ENCODE results near the gene RAB40B. TPM values are rescaled to one million over a fixed set of nuclear protein-coding genes. Genes with fewer than 3 reads are reported as not detected.

RAB40B gene
- polyA plus RNA-seq, 1 experiment = 9.4 TPM

DNA sequence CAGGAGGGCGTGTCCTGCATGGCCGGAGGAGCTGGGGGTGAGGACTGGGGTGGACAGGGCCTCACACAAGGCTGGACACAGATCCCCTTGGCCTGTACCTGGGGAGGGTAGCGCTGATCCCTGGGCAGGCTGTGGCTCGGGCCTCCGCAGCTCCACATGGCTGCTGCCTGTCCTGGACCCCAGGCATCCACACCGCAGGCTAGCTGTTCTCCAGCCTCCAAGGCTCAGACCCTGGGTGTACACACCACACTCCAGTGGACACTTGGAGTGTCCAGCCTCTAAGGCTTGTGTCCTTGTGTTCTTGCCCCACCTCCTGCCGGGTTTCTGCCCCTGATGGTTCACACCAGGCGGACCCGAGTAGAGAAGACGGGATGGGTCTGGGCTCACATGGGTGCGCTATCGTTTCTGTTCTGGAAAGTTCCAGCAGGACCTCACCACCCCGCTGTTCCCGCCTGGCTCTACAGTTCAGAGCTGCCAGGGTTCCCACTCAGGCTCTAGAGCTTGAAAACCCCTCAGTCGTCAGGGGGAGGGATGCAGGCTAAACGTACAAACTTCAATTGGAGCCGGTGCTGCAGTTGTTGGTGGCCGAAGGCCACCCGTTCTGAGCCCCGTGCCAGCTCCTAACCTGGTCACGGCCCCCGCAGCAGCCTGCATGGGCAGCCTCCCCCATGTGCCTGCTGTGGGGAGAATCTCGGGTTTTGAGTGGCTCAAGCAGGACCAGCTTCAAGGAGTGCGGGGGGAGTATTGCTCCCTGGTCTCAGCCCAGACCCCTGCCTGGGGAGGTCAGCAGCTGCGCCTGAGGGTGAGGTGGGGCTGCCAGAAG, 11.4 kb upstream of the RAB40B start:
- TF ChIP-seq, protein P1, sequence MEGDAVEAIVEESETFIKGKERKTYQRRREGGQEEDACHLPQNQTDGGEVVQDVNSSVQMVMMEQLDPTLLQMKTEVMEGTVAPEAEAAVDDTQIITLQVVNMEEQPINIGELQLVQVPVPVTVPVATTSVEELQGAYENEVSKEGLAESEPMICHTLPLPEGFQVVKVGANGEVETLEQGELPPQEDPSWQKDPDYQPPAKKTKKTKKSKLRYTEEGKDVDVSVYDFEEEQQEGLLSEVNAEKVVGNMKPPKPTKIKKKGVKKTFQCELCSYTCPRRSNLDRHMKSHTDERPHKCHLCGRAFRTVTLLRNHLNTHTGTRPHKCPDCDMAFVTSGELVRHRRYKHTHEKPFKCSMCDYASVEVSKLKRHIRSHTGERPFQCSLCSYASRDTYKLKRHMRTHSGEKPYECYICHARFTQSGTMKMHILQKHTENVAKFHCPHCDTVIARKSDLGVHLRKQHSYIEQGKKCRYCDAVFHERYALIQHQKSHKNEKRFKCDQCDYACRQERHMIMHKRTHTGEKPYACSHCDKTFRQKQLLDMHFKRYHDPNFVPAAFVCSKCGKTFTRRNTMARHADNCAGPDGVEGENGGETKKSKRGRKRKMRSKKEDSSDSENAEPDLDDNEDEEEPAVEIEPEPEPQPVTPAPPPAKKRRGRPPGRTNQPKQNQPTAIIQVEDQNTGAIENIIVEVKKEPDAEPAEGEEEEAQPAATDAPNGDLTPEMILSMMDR (IDR thresholded peaks at IDR 0.05; ENCODE audit: insufficient read depth, low read depth, low read length) = no peak
- no peak overlapping the region for H3K4me3 ChIP-seq (ENCODE audit: low read depth, low read length)
- DNase-seq (ENCODE audit: low read depth) = no peak
- POLR2A ChIA-PET = no interaction called here
- CTCF ChIA-PET = interaction anchor here (0.6 kb wide), 2 partner anchors 54 to 387 kb away, joined by 3 read pairs; no protein-coding TSS in a partner anchor
- H3K36me3 ChIP-seq (ENCODE audit: control insufficient read depth, insufficient read depth, low read length) = no peaks in the 10 kb centered on the region
- H3K27me3 ChIP-seq (ENCODE audit: control insufficient read depth, insufficient read depth, low read length) = no peaks in the 10 kb centered on the region

DNA sequence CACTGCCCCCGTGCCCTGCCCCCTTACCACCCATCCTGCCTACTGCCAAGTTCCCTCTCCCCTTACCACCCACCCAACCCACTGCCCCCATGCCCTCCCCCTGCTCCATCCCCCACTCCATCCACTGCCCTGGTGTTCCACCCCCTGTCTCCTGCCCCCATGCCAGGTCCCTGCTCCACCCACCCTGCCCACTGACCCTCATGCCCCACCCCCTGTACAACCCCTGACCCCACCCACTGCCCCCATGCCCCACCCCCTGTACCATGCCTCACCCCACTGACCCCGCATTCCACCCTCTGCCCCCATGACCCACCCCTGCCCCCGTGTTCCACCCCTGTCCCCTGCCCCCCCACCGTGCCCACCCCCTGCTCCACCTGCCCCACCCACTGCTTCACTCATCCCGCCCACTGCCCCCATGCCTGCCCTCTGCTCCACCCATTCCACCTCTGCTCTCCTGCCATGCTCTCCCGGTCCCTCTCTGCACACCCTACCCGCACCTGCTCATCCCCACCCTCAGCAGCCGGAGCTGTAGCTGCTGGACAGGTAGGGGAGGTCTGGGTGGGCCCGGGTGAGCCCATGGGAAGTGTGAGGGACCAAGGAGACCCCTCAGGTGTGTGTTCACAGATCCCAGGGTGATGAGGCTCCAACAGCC, 10.7 kb upstream of the RAB40B start:
- no peak overlapping the region for H3K4me3 ChIP-seq (ENCODE audit: low read depth, low read length)
- TF ChIP-seq, protein P1 (IDR thresholded peaks at IDR 0.05; ENCODE audit: insufficient read depth, low read depth, low read length) = no peak
- DNase-seq (ENCODE audit: low read depth) = no peak
- H3K36me3 ChIP-seq (ENCODE audit: control insufficient read depth, insufficient read depth, low read length) = no peaks in the 10 kb centered on the region
- ChIA-PET CTCF (interaction anchor here (0.6 kb wide), 1 partner anchor 55 kb away, joined by 3 read pairs; no protein-coding TSS in a partner anchor), POLR2A (no interaction called here)
- no peaks in the 10 kb centered on the region for H3K27me3 ChIP-seq (ENCODE audit: control insufficient read depth, insufficient read depth, low read length)

DNA sequence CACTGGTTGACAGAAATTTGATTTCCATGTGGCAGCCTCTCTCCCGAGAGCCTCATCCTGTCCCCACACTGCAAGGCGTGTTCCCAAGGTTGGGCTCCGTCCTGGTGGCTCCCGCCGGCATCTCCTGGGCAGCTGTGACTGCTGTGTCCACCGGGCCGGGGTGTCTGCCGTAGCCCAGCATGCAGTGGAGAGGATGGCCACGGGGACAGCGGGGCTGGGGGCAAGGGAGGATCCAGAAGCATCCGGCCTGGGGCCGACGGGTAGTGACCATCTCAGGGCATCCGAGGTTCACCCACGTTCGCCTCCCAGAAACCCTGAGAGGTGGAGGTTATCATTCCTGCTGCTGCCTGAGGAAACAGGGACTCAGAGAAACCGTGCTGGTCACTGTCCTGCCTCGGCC, 7.3 kb upstream of the RAB40B start:
- CTCF ChIA-PET = no interaction called here
- no peak for DNase-seq (ENCODE audit: low read depth)
- TF ChIP-seq, protein P1 (IDR thresholded peaks at IDR 0.05; ENCODE audit: insufficient read depth, low read depth, low read length) = no peak
- POLR2A ChIA-PET = no interaction called here
- Histone ChIP-seq H3K36me3 (ENCODE audit: control insufficient read depth, insufficient read depth, low read length) (no peaks in the 10 kb centered on the region), H3K27me3 (ENCODE audit: control insufficient read depth, insufficient read depth, low read length) (no peaks in the 10 kb centered on the region; the same call in 1 of the 2 replicates), H3K4me3 (ENCODE audit: low read depth, low read length) (no peak overlapping the region)

DNA sequence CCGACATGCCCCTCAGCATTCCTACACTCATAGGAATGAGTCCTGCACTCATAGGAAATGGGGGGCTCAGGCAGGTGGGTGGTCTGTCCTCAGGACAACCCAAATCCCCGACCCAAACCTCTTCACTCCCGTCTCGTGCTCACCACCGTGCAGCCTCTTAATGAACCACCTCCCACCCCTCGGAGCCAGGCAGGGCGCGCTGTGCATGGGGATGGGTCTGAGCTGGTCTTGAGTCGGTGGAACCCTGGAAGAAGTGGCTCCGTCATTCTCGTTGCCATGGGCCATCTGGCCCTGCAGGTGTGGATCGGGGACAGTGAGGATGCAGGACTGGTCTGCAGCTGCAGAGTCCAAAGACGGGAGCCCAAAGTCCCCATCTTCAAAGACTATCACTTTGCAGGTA, 6.4 kb upstream of the RAB40B start:
- TF ChIP-seq, protein P1 (IDR thresholded peaks at IDR 0.05; ENCODE audit: insufficient read depth, low read depth, low read length) = no peak
- H3K36me3 ChIP-seq (ENCODE audit: control insufficient read depth, insufficient read depth, low read length) = no peaks in the 10 kb centered on the region
- DNase-seq (ENCODE audit: low read depth) = no peak
- H3K27me3 ChIP-seq (ENCODE audit: control insufficient read depth, insufficient read depth, low read length) = no peaks in the 10 kb centered on the region; the same call in 1 of the 2 replicates
- no peak overlapping the region for H3K4me3 ChIP-seq (ENCODE audit: low read depth, low read length)
- CTCF ChIA-PET = no interaction called here
- POLR2A ChIA-PET = no interaction called here
